SK-MEL-5 (cell line): ENCODE measurements around the gene TTLL10. TPM values are rescaled to one million over a fixed set of nuclear protein-coding genes. Genes with fewer than 3 reads are reported as not detected.
"Not testable (repeated sequence)": the region's sequence is repeated elsewhere in the genome, so short reads cannot be mapped to it uniquely, and the experiment has no call there.

Experiments used
- DNase-seq: peaks from one replicate; pipeline ENCODE4 v3.0.0-alpha.2; 2016; ENCODE audit warnings: low read depth, low spot score
- in situ Hi-C: cut with HindIII; loops from 2 replicates; pipeline ENCODE4 v1.10.0; 2016; ENCODE audit warnings: low sequenced_read_pairs, high pct_unique_total_duplicates, low pct_unique_long_range_greater_than_20kb
- total RNA-seq: library from RNA; depleted of rRNA; stranded (reverse); fragments of >200 nt; shearing (Covaris generic); gene quantifications from 2 replicates; pipeline ENCODE4 v1.2.3, GENCODE V29; 2014

The TTLL10 gene
- total RNA-seq, 1 experiment from 2014 or later, result not detected

DNA sequence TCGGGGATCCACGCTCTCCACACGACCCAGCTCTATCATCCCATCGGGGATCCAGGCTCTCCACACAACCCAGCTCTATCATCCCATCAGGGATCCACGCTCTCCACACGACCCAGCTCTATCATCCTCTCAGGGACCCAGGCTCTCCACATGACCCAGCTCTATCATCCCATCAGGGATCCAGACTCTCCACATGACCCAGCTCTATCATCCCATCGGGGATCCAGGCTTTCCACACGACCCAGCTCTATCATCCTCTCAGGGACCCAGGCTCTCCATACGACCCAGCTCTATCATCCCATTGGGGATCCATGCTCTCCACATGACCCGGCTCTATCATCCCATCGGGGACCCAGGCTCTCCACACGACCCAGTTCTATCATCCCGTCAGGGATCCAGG, 21.2 kb upstream of the TTLL10 start:
- in situ Hi-C loops, DNase-seq: not testable (repeated sequence)

DNA sequence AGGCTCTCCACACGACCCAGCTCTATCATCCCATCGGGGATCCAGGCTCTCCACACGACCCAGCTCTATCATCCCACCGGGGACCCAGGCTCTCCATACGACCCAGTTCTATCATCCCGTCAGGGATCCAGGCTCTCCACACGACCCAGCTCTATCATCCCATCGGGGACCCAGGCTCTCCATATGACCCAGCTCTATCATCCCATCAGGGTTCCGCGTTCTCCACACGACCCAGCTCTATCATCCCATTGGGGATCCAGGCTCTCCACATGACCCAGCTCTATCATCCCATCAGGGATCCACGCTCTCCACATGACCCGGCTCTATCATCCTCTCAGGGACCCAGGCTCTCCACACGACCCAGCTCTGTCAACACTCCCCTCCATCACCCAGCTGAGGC, 20.5 kb upstream of the TTLL10 start:
- in situ Hi-C loops, DNase-seq: not testable (repeated sequence)

DNA sequence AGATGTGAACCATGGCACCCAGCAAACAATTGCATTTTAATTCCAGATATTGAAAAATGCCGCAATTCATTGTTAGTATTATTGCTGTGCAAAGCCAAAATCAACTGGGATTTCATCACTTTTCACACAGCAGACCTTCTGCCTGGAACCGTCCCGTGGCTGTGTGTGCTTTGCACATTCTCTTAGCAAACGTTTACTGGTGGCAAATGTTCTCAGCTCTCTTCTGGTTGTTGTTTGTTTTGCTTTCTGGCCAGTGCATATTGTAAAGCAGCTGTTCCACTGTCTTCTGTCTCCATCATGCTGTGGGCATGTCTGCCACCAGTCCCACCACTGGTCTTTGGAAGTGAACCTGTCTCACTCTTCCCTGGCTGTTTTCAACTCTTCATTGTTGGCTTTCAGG, 19.8 kb upstream of the TTLL10 start:
- in situ Hi-C loops, result no loop called here
- DNase-seq, result no peak

DNA sequence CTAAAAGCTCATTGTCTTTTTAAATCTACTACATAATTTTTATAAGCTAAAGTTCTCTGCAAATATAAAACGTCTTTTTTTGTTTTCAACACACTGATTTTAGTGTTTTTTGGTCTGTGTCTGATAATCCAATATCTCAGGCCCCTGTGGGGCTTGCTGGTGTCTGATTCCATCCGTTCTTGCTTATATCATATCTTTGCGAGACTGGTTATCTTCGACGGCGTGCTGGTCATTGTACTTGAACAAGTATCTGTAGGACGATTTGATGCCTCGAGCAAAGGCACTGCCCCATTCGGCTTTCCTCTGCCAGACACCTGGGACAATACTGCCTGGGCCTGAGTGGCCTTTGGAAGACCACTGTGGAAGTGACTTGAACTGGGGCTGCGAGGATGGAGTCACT, 18.4 kb upstream of the TTLL10 start:
- in situ Hi-C loops, result no loop called here
- no peak for DNase-seq

DNA sequence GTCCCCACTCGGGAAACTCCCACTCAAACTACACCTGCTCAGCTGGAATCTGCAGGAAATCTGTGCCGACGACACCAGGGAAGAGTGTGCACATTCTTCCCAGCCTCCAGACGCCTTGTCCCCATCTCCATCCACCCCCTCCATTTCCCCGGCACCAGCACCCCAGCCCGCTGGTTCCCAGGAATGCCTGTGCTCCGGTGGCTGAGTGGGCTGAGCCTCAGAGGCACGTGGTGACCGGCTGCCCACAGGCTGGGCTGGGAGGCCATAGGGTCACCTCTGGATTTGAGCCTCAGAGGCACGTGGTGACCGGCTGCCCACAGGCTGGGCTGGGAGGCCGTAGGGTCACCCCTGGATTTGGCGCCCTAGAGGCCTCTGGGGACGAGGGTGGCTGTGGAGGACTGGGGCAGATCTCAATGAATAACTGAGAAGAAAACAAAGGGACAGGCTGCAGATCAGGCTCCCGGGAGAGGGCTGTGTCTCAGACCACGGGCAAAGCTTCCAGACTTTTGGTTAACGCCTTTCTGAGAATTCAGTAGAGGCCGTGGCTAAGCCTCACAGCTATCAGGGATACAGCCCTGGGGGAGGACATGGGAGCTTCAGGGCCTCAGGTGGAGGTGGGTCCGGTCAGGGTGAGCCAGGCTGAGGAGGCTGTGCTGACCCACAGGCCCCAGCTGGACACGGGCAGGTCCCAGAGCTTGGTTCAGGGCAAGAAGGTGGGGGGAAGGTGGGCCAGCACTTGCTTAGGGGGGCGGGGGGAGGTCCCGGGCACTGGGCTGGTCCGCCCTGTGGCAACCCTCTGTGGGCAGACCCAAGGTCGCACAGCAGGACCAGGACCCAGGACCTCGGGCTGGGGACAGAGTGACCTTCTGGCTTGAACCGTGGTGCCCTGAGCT, 17.3 kb upstream of the TTLL10 start:
- DNase-seq, result no peak
- in situ Hi-C loops, result no loop called here

DNA sequence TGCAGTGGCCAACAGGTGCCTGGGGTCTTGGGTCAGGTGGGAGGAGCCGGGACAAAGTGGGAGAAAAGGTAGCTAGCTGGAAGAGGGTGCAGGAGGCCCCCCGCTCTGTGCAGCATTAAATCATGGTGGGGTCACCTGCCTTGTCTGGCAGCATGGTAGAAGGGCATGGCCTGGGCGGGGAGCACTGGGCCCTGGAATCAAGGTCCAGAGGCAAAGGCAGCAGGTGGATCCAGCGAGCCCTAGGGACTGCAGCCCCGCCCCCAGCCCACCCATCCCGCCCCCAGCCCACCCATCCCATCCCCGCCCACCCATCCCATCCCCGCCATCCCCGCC, 16.7 kb upstream of the TTLL10 start:
- no peak for DNase-seq
- in situ Hi-C loops, result no loop called here

DNA sequence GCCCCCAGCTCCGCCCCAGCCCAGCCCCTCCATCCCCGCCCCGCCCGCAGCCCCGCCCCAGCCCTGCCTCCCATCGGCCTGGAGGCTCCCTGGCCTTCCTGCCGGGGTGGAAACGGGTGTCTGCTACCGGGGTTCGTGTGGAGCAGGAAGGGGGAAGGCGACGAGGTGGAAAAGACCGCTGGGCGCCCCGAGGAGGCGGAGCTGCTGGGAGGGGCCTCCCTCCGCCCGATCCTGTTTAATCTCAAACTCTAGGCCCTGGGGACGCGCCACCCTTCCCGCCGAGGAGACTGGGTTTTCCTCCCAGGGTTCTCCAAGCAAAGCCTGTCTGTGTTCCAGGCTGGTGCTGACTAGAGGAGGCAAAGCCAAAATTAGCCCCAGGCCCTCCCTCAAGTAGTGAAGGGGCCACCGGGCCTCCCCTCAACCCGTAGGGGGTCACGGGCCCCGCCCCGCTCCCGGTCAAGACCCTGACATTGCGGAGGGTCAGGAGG, 16.2 kb upstream of the TTLL10 start:
- in situ Hi-C loops, result no loop called here

DNA sequence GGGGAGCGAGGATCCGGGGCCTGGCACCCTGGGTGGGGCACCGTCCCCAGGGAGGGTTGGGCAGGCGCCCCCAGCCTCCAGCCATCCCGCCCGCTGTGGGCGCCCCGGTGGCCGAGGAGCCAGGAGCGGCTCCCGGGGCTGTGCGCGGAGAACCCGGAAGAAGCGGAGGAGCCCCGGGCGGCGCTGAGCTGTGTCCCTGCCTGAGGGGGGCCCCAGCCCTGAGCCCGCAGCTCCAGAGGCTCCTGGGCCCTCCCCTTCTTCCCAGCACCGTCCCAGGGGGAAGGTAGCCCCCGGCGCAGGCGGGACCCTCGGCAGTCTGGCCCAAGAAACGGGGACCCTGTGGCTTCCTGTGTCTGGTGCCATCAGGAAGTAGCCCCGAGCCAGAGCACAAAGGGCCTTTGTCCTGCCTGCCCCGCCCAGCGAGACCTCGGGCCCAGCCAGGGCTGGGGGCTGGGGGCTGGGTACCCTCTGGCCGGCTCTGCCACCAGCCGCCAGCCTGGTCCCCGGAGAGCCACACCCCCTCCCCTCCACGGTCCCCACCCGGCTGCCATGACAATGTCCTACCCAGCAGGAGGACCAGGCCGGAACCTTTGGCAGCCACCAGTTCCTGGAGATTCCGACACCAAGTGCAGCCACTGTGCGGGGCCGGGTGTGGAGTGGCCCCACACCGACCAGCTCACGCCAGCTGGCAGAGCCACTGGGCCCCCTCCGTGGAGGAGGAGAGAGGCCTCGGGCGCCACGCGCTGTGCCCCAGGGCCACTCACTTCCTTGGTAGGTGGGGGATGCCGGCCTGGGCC, 15.6 kb upstream of the TTLL10 start:
- in situ Hi-C loops, result no loop called here
- peak; percentile 53 for DNase-seq

More for the DNA sequence above, 16.2 kb upstream of the TTLL10 start:
- peak; percentile 54 for DNase-seq

DNA sequence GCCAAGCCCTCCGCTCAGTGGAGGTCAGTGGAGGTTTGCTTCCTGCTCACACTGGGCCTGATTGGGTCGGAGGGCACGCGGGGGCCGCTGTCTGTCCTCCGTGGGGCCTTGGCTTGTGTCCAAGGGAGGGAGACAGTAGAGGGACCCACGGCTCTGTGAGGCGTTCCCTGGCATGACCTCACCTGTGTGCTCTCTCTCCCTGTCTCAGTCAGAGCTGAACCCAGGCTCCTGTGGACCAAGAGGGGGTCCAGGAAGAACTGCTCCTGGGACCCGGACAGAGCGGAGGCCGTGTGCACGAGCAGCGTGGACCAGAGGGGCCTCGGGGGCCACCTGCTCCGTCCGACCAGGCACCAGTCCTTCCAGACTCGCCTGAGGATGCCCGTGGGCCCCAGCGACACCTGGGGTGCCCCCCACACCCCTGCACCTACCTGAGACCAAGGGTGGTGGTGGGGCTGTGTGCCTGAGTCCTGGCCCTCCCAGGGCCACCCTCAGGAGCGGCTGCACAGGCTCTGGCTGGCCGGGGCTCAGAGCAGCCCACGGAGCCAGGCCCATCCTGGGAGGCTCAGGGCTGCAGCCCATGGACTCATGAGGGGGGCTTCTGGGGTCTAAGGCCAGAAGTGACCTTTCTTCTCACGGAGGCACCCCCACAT, 13.3 kb upstream of the TTLL10 start:
- in situ Hi-C loops, result no loop called here
- DNase-seq, result no peak

DNA sequence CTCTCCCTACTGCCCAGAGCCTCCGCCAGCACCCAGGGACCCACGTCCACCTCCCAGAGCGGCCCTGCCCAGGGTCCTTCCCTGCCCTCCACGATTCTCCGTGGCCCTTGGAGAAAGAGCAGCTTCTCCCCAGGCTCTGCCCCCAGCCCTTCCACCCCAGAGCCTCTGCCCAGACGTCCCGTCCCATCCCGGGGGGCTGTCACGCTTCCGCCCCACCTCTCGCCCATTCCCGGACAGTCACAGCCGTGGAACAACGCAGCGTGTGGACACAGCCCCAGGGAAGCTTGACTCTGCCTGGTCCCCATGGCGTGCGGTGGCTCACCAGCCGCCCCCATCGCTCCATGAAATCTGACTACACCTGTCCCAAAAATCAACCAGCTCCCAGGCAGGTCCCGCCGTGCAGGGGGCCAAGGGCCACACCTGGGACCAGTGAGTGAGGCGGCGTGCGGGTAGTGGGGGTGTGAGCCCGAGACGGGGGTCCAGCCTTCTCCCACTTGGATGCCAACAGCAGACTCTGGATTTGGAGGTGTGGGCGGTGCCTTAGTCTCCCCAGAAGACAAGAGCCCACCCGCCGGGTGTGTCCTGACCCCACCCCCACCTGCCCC, 12.5 kb upstream of the TTLL10 start:
- in situ Hi-C loops, result no loop called here
- DNase-seq, result no peak

DNA sequence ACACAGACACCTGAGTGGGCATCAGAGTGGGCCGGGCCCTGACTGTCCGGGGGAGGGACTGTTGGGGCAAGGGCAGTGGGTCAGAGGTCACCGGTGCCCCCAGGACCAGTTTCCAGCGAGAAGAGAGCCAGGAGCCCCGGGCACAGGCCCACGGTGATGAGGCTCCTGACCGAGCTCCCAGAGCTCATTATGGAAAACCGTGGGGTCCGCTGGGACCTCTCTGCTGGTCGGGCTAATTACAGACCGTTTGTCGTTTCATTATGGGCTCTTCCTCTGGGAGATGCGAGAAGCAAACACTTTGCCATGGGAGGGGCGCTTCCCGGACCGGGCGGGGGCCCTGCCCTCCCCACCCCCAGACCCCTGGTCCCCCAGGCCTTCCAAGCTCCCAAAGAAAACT, 12.0 kb upstream of the TTLL10 start:
- in situ Hi-C loops, result no loop called here
- no peak for DNase-seq

DNA sequence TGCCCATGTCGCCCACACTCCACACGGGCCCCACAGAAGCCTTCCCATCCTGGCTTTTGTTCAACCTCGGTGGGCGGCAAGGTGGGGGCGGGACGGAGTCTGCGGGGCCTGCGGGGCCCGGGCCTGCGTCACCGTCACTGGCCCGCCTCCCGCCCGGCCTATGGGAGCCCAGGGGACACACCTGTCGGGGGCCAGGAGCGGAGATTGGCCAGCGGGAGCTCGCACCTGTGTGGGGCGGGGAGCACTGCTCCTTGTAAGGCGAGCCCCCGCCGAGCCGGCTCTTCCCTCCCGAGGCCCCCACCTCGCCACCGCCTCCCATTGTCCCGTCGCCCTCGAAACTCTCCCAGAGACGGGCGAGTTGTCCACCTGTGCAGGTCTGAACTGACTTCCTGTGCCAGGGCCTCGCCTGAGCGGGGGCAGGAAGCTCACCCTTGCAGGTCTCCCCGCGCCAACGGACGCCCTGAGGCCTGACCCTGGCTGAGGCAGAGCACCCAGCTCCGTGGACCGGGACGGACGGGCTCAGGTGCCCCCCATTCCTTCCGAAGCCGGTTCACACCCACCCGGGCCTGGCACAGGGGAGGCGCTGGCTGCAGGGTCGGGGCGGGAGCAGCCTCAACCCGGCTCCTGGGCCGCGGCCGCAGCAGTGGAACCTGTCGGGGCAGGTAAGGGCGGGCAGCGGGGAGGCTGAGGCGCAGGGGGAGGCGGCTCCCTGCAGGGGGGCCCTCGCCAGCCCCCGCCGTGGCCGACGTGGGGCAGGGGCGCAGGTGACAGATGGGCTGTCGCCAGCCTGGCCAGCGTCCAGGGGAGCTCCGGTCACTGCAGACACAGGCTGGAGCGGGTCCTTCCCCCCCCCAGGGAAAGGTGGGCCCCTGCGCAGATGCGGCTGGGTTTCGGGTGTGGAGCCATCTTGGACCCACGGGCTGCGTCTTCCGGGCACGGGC, 10.8 kb upstream of the TTLL10 start:
- in situ Hi-C loops, result no loop called here
- no peak for DNase-seq

DNA sequence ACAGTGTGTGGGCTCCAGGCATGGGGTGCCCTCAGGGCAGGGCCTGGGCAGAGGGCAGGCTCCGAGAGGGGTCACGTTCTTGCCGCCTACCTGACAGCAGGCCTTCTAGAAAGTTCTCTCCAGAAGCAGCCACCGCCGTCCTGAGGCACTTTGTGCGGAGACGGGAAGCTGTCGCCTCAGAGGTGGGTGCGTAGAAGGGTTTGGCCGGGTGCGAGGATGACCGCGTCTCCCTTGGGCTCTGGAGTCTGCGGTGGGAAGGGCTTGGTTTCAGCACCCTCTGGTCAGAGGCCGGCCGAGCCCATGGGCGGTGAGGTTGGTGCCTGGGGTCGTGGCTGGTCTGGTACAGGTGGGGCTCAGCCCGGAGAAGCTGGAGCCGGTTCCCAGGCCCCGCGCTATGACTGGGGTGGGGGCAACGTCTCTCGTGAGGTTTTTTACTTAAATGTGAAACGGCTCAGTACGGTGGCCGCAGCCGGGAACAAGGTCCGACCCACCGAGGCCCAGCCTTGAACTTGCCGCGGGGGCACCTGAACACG, 10.1 kb upstream of the TTLL10 start:
- no peak for DNase-seq
- in situ Hi-C loops, result no loop called here

DNA sequence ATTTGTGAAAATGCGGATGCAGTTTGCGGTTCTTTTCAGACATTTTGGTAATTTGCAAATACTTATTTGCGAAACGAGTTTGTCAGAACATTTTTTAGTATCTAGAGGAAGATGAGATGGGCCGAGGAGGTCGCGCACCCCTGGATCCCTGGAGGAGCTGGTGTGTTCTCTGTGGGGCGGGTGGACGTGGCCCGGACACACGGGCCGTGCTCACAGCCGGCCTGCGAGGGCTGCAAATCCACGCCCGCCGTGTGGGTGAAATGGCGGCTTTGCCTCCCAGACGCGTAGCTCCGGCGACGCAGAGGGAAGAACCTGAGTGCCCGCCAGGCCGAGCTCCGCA, 9.3 kb upstream of the TTLL10 start:
- in situ Hi-C loops, result no loop called here

DNA sequence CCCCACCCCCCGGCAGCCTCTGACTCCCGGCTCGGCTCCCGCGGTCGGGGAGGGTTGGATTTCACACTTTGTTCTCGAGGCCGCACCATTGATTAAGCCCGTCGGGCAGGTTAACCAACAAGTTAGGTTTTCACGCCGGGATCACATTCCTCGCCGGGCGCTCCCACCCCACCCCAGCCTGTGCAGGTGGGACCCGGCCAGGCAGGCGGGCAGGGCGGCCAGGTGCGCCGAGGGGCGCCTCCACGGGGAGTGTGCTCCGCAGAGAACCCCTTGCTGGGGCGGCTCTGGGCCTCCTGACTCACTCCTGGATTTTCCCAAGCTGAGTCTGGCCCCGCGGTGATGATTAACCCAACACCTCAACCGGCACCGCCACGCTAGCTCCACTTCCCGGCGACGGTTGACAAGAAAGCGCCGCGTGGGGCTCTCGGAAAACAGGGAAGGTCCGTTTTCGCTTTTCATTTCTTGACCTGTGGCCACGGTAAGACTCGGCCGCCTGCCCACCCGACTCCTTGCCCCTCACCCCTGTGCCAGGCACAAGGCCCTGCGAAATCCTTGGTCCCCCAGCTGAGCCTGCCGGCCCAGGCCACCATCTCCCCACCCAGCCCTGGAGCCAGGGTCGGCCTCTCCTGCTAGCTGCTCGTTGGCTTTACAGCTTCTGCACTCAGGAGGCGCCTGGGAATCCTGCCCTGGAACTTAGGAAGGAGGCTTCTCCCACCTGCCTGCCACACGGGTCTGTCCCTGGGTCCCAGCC, 8.8 kb upstream of the TTLL10 start:
- in situ Hi-C loops, result no loop called here
- no peak for DNase-seq

More for the DNA sequence above, 9.3 kb upstream of the TTLL10 start:
- no peak for DNase-seq

DNA sequence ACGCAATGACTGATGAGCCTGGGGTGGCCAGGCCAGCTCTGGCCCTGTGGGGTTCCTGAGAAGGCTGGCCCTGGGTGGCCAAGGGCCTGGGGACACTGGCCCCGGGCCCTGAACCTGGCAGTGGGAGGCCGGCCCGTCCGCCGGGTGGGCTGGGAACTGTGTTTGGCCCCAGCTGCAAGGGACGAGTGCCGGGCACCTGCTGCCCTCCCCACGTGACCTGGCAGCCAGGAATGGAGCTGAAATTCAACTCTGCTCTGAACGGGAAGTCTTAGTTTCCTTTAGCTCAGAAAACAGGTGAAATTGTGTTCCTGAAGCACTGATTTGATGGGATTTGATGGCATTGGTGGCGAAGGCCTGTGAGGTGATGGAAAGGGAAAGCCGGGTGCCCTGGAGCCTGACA, 8.2 kb upstream of the TTLL10 start:
- in situ Hi-C loops, result no loop called here
- DNase-seq, result no peak
